Sigmoid colon (tissue), 4 donors: ENCODE measurements around the gene C2CD2.

Source experiments
- CTCF ChIP-seq, 4 experiments: fragments of 450-650 bp in 3 of 4; fragments of 200-600 bp in 1 of 4; IDR thresholded peaks; one replicate each; pipeline ENCODE4 v1.5.1; 2016 to 2019; ENCODE audit warnings: antibody characterized with exemption in 4 of 4, mild to moderate bottlenecking in 3 of 4, moderate library complexity in 2 of 4
- POLR2A ChIP-seq, 2 donors: fragments of 450-650 bp; IDR thresholded peaks; one replicate each; pipeline ENCODE4 v1.6.1; 2016; ENCODE audit warnings: antibody characterized with exemption in 2 of 2, mild to moderate bottlenecking in 2 of 2, moderate library complexity in 2 of 2
- POLR2AphosphoS5 ChIP-seq, 4 donors: sonication (generic); formaldehyde crosslinking; IDR thresholded peaks; one replicate each; pipeline ENCODE4 v1.6.1; 2017; ENCODE audit warnings: antibody characterized with exemption in 4 of 4

- TF ChIP-seq CTCF (IDR thresholded peaks at IDR 0.05) = no peak
- TF ChIP-seq POLR2AphosphoS5 (IDR thresholded peaks at IDR 0.05) = no peak
- no peak for TF ChIP-seq POLR2A (IDR thresholded peaks at IDR 0.05)
Measured at GRCh38 chr21:41955516-41955915, 1.7 kb upstream of the C2CD2 start.
